Naive thymus-derived CD4-positive, alpha-beta T cell (primary cell): Measurements from ENCODE around the gene SGCB. TPM values are rescaled to one million over a fixed set of nuclear protein-coding genes. Genes with fewer than 3 reads are reported as not detected.
"Not testable (repeated sequence)": the region's sequence is repeated elsewhere in the genome, so short reads cannot be mapped to it uniquely, and the experiment has no call there.

Experiments
- ATAC-seq: fragments of 150-1000 bp; cut with Tn5 transposase; 2 replicates; pipeline ENCODE4 v1.10.0; 2021; ENCODE audit warnings: mild to moderate bottlenecking, moderate library complexity
- CTCF ChIA-PET: fragments of 350-600 bp; sonication (Branson Sonifier 250); formaldehyde crosslinking; loops from one replicate; lab custom pipeline; 2021; ENCODE audit warnings: antibody characterized with exemption; lab: Charles Lee
- POLR2A ChIA-PET: fragments of 350-600 bp; sonication (Branson Sonifier 250); formaldehyde crosslinking; loops from one replicate; lab custom pipeline; 2021; ENCODE audit warnings: antibody characterized with exemption, inconsistent platforms; lab: Charles Lee
- DNase-seq, 9 donors: peaks; one replicate each; pipeline versions ENCODE4 v3.0.0 to v3.0.0-alpha.2; 2020 to 2022; ENCODE audit warnings: mixed read lengths in 1 of 9
- H3K27ac ChIP-seq: one replicate; pipeline ENCODE4 v1.7.0; 2013; ENCODE audit warnings: mild to moderate bottlenecking, low read depth, low read length, moderate library complexity
- H3K27me3 ChIP-seq, 2 donors: one replicate each; pipeline ENCODE4 v1.7.0; 2013; ENCODE audit warnings: low read length in 2 of 2, mild to moderate bottlenecking in 2 of 2, moderate library complexity in 2 of 2; ENCODE audit not compliant: control insufficient read depth in 2 of 2, insufficient read depth in 2 of 2
- H3K36me3 ChIP-seq, 3 experiments: 1 replicate in 2 of 3; 2 replicates in 1 of 3; pipeline ENCODE4 v1.7.0; 2013; ENCODE audit warnings: low read length in 3 of 3, mild to moderate bottlenecking in 3 of 3, moderate library complexity in 1 of 3; ENCODE audit not compliant: insufficient read depth in 3 of 3, control insufficient read depth in 2 of 3
- H3K4me1 ChIP-seq, 2 donors: one replicate each; pipeline ENCODE4 v1.7.0; 2013; ENCODE audit warnings: low read length in 2 of 2, mild to moderate bottlenecking in 2 of 2, moderate library complexity in 1 of 2; ENCODE audit not compliant: control insufficient read depth in 2 of 2, insufficient read depth in 2 of 2
- H3K4me3 ChIP-seq: 2 replicates; pipeline ENCODE4 v1.7.0; 2013; ENCODE audit warnings: mild to moderate bottlenecking, low read length
- H3K9me3 ChIP-seq, 3 experiments: 1 replicate in 2 of 3; 2 replicates in 1 of 3; pipeline ENCODE4 v1.7.0; 2013; ENCODE audit warnings: low read length in 3 of 3; ENCODE audit not compliant: control insufficient read depth in 2 of 3
- H3K27ac Mint-ChIP-seq, 9 donors: one replicate each; pipeline ENCODE4 v1.8.0; 2020 to 2022; ENCODE audit warnings: mixed read lengths in 9 of 9, mild to moderate bottlenecking in 8 of 9, moderate library complexity in 5 of 9, inconsistent platforms in 2 of 9
- H3K27me3 Mint-ChIP-seq, 5 donors: one replicate each; pipeline ENCODE4 v1.8.0; 2021 to 2022; ENCODE audit warnings: mixed read lengths in 5 of 5, mild to moderate bottlenecking in 1 of 5
- H3K36me3 Mint-ChIP-seq, 5 donors: one replicate each; pipeline ENCODE4 v1.8.0; 2020 to 2022; ENCODE audit warnings: mixed read lengths in 5 of 5, mild to moderate bottlenecking in 3 of 5, inconsistent platforms in 1 of 5
- H3K4me1 Mint-ChIP-seq, 7 donors: one replicate each; pipeline ENCODE4 v1.8.0; 2020 to 2022; ENCODE audit warnings: mixed read lengths in 7 of 7, mild to moderate bottlenecking in 3 of 7, inconsistent platforms in 1 of 7
- H3K4me3 Mint-ChIP-seq, 10 donors: one replicate each; pipeline ENCODE4 v1.8.0; 2020 to 2022; ENCODE audit warnings: mild to moderate bottlenecking in 10 of 10, mixed read lengths in 10 of 10, moderate library complexity in 6 of 10, inconsistent platforms in 2 of 10
- H3K9me3 Mint-ChIP-seq, 11 donors: one replicate each; pipeline ENCODE4 v1.8.0; 2020 to 2022; ENCODE audit warnings: mixed read lengths in 11 of 11, mild to moderate bottlenecking in 4 of 11, inconsistent platforms in 1 of 11, moderate library complexity in 1 of 11
- intact Hi-C, 2 donors: fragments of 100-400 bp; cut with micrococcal nuclease; formaldehyde crosslinking; loops; one replicate each; pipeline ENCODE4 v1.15.1; 2023
- polyA plus RNA-seq, 2 donors: library from polyadenylated mRNA; unstranded; fragments of 300-500 nt; fragmentation: Illumina TruSeq; gene quantifications; one replicate each; pipeline ENCODE4 v1.2.3, GENCODE V29; 2021
- total RNA-seq, 6 experiments: library from RNA in 5 of 6; stranded (reverse) in 5 of 6; gene quantifications; 1 replicate in 5 of 6; 2 replicates in 1 of 6; pipeline ENCODE4 v1.2.3 and lab custom pipeline; 2021 to 2026

The SGCB gene, protein sequence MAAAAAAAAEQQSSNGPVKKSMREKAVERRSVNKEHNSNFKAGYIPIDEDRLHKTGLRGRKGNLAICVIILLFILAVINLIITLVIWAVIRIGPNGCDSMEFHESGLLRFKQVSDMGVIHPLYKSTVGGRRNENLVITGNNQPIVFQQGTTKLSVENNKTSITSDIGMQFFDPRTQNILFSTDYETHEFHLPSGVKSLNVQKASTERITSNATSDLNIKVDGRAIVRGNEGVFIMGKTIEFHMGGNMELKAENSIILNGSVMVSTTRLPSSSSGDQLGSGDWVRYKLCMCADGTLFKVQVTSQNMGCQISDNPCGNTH
- total RNA-seq (10 to 100 TPM in 1 of 5 experiments, 1 to 10 TPM in 4; 3.6 to 11.6 (median 4.5) TPM), polyA plus RNA-seq (1 to 10 TPM; 4.1 to 4.6 TPM), total RNA-seq (lab: John Stamatoyannopoulos, UW) (2.2 reads per million, percentile 10 among the genes with 10 or more reads in this experiment)

GRCh38 chr4:52038103-52038912 is at the start of gene SGCB:
Gene SGCB, minus strand, starts transcription at chr4:52038299. Its CDS starts 40 bp downstream, at chr4:52038259.
- peaks cover 20 to 41% (median 34%) of the 10 kb centered on the region in 5 donors for H3K27me3 Mint-ChIP-seq
- DNase-seq (peak; percentile 55 to 82 (median 69)), ATAC-seq (peak; percentile 93)
- Histone ChIP-seq H3K4me1 (peaks cover 0 to 5% of the 10 kb centered on the region in 2 donors), H3K36me3 (no peaks in the 10 kb centered on the region), H3K9me3 (no peaks in the 10 kb centered on the region), H3K4me3 (peak within 1 kb of the TSS; percentile 61), H3K27ac (peak within 1 kb of the TSS; percentile 38), H3K27me3 (no peaks in the 10 kb centered on the region)
- peak within 1 kb of the TSS; percentile 48 to 79 (median 76) for H3K27ac Mint-ChIP-seq
- ChIA-PET CTCF (interaction anchor here (0.6 kb wide), 1 partner anchor 209 kb away, joined by 3 read pairs; no protein-coding TSS in a partner anchor), POLR2A (no interaction called here)
- no peaks in the 10 kb centered on the region for H3K9me3 Mint-ChIP-seq
- H3K36me3 Mint-ChIP-seq: peaks cover 0 to 5% (median 0%) of the 10 kb centered on the region in 5 donors
- intact Hi-C loops: loop anchor here (1.0 to 10.0 kb wide), 4 partner anchors 12 to 1339 kb away; partner anchors contain the start of gene FIP1L1 (in 1 of the 2)
- H3K4me3 Mint-ChIP-seq: peak within 1 kb of the TSS; percentile 81 to 92 (median 89)
- peaks cover 18 to 37% (median 26%) of the 10 kb centered on the region in 7 donors for H3K4me1 Mint-ChIP-seq

- H3K36me3 Mint-ChIP-seq, H3K4me3 Mint-ChIP-seq, ATAC-seq, H3K27me3 ChIP-seq, CTCF ChIA-PET, H3K4me1 ChIP-seq, H3K4me1 Mint-ChIP-seq, H3K9me3 ChIP-seq, H3K27ac ChIP-seq, H3K36me3 ChIP-seq, POLR2A ChIA-PET, H3K4me3 ChIP-seq, DNase-seq: not testable (repeated sequence)
- Mint-ChIP-seq H3K9me3 (peaks cover 0 to 14% (median 3%) of the 10 kb centered on the region in 11 donors), H3K27me3 (peaks cover 0 to 44% (median 17%) of the 10 kb centered on the region in 5 donors), H3K27ac (peak overlapping the region in 1 of 9 donors; percentile 33)
- intact Hi-C loops: loop anchor here in 1 of 2 donors (10.0 kb wide), 1 partner anchor 1718 kb away; no protein-coding TSS in a partner anchor
Measured at GRCh38 chr4:52086425-52086824, 48.3 kb upstream of the SGCB start.

DNA sequence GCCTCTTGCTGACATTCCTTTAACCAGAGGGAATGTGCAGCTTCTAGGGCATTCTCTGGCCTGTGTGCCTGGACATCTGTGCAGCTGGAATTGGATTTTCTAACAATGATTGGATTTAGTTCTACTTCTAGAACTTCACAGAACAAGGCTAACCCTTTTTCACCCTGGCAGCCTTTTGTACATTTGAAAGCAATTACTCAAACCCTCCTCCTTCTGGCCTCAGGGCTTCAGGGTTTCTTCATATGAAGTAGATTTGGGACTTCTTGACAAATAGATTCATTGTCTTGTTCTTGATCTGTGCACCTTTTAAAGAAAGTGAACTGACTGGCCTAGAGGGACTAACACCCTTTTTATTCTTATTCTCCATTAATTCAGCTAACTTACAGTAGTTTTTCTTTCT is 43.1 kb upstream of the SGCB start:
- Histone ChIP-seq H3K27ac (no peak overlapping the region), H3K9me3 (no peaks in the 10 kb centered on the region), H3K27me3 (no peaks in the 10 kb centered on the region), H3K4me3 (no peak overlapping the region), H3K4me1 (no peaks in the 10 kb centered on the region), H3K36me3 (no peaks in the 10 kb centered on the region)
- CTCF ChIA-PET: no interaction called here
- ATAC-seq: no peak
- Mint-ChIP-seq H3K4me3 (no peak overlapping the region), H3K9me3 (peaks cover 0 to under 1% (median 0%) of the 10 kb centered on the region in 11 donors), H3K36me3 (no peaks in the 10 kb centered on the region), H3K4me1 (no peaks in the 10 kb centered on the region), H3K27ac (no peak overlapping the region), H3K27me3 (peaks cover 20 to 55% (median 34%) of the 10 kb centered on the region in 5 donors)
- DNase-seq: no peak
- POLR2A ChIA-PET: no interaction called here
- intact Hi-C loops: loop anchor here in 1 of 2 donors (10.0 kb wide), 1 partner anchor 1724 kb away; no protein-coding TSS in a partner anchor

DNA sequence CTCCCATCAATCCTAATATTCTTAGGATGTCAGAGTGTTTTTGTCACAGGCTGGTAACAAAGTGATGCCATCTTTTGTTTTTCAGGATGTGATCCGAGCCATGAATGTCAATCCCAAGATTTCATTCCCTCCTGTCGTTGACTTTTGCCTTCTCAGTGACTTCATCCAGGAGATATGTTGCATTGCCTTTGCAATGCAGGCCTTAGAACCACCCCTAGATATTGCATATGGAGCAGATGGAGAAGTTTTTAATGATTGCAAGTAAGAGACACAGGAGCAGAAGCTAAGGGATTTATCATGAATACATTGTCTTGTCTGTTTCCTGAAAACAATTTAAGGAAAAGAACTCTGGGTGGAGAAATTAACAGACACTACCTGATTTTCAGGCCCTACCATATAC is 41.6 kb upstream of the SGCB start:
- no peaks in the 10 kb centered on the region for H3K27me3 ChIP-seq
- intact Hi-C loops: loop anchor here in 1 of 2 donors (10.0 kb wide), 1 partner anchor 1725 kb away; no protein-coding TSS in a partner anchor
- H3K4me3 ChIP-seq: no peak overlapping the region
- Mint-ChIP-seq H3K4me3 (no peak overlapping the region), H3K27ac (no peak overlapping the region), H3K4me1 (no peaks in the 10 kb centered on the region), H3K36me3 (no peaks in the 10 kb centered on the region), H3K27me3 (peaks cover 31 to 67% (median 40%) of the 10 kb centered on the region in 5 donors), H3K9me3 (peaks cover 0 to 5% (median 0%) of the 10 kb centered on the region in 11 donors)
- ChIA-PET POLR2A (no interaction called here), CTCF (no interaction called here)
- no peaks in the 10 kb centered on the region for H3K4me1 ChIP-seq
- H3K36me3 ChIP-seq: no peaks in the 10 kb centered on the region
- no peak overlapping the region for H3K27ac ChIP-seq
- no peaks in the 10 kb centered on the region for H3K9me3 ChIP-seq
- DNase-seq (no peak), ATAC-seq (no peak)

DNA sequence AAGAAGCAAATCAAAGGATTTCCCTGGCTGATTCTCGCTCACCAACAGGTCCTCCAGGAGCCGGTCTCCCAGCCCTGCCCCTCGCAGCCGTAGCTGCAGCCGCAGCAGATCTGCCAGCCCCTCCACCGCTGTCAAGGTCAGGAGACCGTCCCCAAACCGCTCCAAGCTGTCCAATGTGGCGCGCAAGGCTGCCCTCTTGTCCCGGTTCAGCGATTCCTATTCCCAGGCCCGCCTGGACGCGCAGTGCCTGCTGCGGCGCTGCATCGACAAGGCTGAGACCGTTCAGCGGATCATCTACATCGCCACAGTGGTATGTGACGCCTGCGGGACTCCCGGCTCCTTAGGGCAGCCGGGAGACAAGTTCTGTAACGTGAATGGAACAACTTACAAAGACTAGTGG is 38.6 kb upstream of the SGCB start:
- H3K9me3 ChIP-seq: no peaks in the 10 kb centered on the region
- DNase-seq (no peak), ATAC-seq (no peak)
- CTCF ChIA-PET: no interaction called here
- no peaks in the 10 kb centered on the region for H3K36me3 Mint-ChIP-seq
- H3K27ac ChIP-seq: no peak overlapping the region
- H3K4me1 ChIP-seq: no peaks in the 10 kb centered on the region
- no peaks in the 10 kb centered on the region for H3K36me3 ChIP-seq
- no peak overlapping the region for H3K4me3 ChIP-seq
- POLR2A ChIA-PET: no interaction called here
- no peak overlapping the region for H3K4me3 Mint-ChIP-seq
- no peaks in the 10 kb centered on the region for H3K4me1 Mint-ChIP-seq
- intact Hi-C loops: no loop called here
- H3K9me3 Mint-ChIP-seq: peaks cover 0 to 5% (median 0%) of the 10 kb centered on the region in 11 donors
- H3K27me3 Mint-ChIP-seq: peaks cover 27 to 62% (median 48%) of the 10 kb centered on the region in 5 donors
- H3K27ac Mint-ChIP-seq: no peak overlapping the region
- H3K27me3 ChIP-seq: peaks cover 0 to 3% of the 10 kb centered on the region in 2 donors

DNA sequence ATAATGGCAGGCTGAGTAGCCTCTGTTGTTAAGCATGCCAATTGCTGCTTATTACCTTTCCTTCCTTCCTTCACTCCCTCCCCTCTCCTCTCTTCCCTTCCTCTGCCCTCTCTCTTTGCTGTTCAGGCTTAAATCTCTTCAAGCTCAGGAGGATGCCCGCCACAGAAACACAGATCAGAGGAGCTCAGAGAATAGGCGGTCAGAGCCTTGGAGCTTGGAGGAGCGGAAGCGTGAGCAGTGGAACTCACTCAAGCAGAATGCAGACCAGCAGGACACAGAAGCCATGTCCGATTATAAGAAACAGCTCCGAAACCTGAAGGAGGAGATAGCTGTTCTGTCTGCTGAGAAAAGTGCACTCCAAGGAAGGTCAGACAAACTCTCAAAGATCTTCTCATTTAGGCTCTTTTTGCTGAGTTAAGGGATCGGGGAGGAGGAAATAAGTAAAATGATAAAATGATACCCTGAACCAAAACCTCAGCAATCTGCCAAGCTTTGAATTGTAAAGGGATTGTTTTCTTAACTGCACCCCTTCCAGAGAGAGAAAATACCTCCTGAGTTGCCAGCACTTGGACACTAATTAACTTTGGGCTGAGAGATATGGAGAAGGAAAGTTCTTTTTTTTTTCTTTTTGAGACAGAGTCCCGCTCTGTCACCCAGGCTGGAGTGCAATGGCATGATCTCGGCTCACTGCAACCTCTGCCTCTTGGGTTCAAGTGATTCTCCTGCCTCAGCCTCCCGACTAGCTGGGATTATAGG is 33.9 kb upstream of the SGCB start:
- H3K27ac Mint-ChIP-seq: no peak overlapping the region
- DNase-seq: no peak
- intact Hi-C loops: no loop called here
- peaks cover 24 to 62% (median 48%) of the 10 kb centered on the region in 5 donors for H3K27me3 Mint-ChIP-seq
- H3K4me3 Mint-ChIP-seq: no peak overlapping the region
- no peak for ATAC-seq
- Histone ChIP-seq H3K4me1 (no peaks in the 10 kb centered on the region), H3K27ac (no peak overlapping the region), H3K36me3 (no peaks in the 10 kb centered on the region), H3K9me3 (no peaks in the 10 kb centered on the region), H3K27me3 (peaks cover 0 to 3% of the 10 kb centered on the region in 2 donors), H3K4me3 (no peak overlapping the region)
- H3K36me3 Mint-ChIP-seq: peaks cover 0 to 5% (median 3%) of the 10 kb centered on the region in 5 donors
- CTCF ChIA-PET: interaction anchor here (0.6 kb wide), 1 partner anchor 12 kb away, joined by 4 read pairs; no protein-coding TSS in a partner anchor
- H3K4me1 Mint-ChIP-seq: no peaks in the 10 kb centered on the region
- peaks cover 0 to 10% (median 2%) of the 10 kb centered on the region in 11 donors for H3K9me3 Mint-ChIP-seq
- POLR2A ChIA-PET: no interaction called here
